ENCODE data around the gene SCAMP4.

SCAMP4 gene

DNA sequence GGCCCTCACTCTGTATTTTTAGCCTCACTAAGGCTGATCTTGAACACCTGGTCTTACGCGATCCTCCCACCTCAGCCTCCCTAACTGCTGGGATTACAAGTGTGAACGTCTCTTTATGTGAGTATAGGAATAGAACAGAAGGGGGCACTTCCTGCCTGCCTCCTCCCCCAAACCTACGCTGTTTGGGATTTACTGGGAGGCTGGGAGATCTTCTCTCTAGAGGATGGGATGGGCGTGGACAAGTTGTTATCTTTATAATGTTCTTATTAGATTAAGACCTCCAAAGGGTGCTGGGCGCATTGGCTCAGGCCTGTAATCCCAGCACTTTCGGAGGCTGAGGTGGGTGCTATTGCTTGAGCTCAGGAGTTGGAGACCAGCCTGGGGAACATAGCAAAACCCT lies 32.9 kb downstream of the SCAMP4 start:
- no peak for DNase-seq (ENCODE audit: low read depth, low spot score)

DNA sequence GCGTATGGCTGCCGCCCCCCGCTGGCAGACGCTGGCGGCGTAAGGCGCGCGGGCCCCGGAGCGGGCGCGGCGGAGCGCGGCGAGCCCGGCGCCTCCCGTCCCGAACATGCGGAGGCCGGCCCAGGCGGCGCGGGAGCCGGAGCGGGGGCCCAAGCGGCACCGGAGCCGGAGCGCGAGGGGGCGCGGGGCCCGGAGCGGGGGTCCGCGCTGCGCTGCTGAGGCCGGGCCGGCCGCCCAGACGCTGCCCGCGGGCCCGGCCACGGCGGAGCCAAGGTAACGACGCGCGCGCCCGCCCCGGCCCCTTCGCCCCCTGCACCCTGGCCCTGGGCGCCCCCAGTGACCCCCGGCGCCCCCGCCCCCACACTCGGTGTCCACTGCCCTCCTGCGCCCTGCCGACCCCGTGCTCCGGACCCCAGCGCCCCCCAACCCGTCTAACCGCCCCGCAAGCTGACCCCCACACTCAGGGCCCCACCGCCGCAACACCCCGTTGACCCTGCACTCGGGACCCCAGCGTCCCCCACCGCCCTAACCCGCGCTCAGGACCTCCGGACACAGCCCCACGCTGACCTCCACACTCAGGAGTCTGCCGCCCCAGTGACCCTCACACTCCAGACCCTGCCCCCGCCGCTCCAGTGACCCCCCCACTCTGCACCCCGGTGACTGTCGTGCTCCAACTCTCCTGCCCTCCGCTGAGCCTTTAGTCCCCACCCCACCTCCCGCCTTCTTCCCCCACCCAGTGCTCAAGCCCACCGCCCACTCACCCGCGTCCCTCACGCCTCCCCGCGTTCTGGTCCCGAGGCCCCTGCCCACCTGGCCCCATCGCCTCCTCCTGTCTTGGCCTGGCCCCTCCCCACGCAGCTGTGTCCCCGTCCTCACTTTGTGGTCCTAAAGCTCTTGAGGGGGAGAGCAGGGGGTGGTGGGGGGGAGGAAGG lies 36.2 kb downstream of the SCAMP4 start, which contains the start of gene CSNK1G2:
TSS of gene CSNK1G2 (plus strand) at position 27 of the 932 bp plus-strand sequence. CDS start 28,601 bp downstream, outside the sequence.
- DNase-seq (ENCODE audit: low read depth, low spot score): no peak

DNA sequence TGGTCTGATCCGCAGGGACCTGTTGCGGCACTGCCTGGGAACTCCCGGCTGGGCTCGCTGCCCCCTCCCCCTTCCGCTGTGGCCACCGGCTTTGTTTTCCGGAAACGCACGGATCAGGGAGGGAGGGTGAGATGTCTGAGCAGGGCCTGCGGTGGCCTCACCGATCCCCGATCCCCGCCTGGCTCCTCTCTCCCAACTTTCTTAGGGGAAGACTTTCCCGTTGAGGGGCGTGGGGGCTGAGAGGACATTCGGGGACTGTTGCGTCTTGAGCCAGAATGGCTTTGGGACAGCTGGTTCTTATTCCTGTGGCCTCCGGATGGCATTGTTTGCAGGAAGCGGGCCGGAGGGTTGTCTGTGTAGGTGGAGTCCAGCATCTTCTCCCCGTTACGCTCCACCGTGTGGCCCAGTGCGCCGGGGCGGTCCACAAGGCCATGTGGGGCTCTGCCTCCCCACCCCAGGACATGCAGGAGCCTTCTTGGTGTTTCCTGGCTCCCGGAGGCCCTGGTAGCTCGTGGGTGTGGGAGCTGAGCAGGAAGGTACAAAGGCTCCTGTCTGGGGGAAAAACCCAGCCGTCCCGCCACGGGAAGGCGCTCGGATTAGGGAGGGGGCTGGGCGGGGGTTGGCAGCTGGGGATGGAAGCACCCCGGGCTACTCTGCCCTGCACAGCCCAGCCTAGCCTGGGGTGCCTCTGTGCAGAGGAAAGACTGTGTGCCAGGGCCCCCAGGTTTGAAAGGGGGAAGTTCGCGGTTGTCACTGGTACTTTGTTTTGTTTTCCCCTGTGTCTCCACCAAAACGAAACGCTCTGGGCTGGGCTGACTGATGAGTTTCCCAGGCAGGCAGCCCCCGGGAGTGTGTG lies 37.1 kb downstream of the SCAMP4 start:
- no peak for DNase-seq (ENCODE audit: low read depth, low spot score)

DNA sequence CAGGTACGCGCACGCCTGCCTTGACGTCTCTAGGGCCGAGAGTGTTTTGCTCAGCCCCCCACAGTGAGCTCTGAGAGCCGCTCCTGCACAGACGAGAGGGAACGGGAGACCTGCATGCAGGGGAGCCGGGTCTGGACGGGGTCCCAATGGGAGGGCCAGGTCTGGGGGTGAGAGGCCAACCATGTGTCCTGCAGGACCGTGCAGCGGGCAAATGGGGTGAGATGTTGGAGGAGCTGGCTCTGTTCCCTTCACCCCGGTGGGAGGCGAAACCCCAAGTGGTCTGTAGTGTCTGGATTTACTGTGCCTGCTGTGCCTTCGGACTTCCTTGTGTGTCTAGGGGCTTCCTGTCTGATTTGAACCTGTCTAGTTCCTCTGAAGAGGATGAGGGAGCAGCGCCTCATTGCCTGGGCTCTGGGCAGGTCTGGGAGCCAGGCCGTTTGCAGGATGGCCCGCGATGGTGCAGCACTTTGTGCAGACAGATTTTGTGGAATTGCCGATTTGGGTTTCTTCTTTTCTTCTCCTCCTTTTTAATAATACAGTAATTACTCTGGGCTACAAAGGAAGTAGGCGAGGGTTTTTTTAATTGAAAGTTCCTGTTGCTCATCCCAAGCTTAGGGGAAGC lies 37.8 kb downstream of the SCAMP4 start:
- no peak for DNase-seq (ENCODE audit: low read depth, low spot score)

DNA sequence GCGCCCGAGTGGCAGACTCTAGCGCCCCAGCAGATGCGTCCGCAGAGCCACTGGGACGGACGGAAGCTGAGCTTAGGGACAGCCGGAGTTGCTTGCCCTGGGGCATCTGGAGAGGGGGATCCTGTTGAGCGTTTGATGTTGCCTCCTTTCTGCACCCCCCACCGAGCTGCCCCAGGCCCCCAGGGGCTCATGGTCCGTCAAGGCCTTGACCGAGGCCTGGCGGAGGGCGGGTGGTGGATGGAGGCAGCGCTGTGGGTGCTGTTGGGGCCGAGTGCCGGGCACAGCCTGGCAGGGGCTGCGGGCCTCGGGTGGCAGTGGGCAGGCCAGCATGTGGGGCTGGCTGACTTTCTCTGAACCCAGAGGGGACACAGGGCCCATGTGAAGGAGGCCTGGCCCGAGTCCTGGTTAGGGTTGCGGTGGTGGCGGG lies 38.5 kb downstream of the SCAMP4 start:
- DNase-seq (ENCODE audit: low read depth, low spot score): no peak

DNA sequence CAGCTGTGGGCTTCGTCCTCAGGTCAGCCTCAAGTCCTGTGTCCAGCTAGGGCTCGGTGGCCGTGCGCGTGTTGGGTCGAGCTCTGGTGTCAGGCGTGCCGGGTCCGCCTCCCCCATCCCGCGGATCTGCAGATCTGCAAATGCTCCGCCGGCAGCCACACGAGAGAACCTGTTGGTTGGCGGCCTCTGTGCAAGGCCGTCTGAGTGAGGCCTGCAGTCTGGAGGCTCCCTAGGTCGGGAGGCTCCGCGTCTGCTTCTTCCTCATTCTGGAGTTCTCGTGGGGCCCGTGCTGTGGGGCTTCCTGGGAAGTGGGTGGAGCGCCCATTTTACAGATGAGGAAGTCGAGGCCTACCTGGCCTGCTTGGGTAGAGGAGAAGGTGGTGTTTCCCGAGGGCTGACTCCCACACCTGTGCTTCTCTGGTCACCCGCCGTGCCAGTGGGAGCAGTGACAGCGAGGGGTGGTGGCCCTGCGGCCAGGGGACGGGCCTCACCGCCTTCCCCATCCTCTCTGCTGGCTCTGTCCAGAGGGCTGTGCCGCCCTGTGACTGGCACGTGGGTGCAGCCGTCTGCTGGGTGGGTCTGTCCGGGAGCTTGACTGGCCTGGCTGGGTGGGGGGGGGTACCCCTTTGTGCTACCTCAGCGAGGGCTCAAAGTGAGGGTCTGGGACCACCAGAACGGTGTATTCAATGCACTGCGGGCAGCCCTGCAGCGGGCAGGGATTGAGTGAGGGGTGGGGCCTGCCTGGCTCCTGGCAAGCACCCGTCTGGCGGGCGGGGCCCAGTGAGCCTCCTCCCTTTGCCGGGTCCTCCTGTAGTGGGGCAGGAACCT lies 39.1 kb downstream of the SCAMP4 start:
- no peak for DNase-seq (ENCODE audit: low read depth, low spot score)

DNA sequence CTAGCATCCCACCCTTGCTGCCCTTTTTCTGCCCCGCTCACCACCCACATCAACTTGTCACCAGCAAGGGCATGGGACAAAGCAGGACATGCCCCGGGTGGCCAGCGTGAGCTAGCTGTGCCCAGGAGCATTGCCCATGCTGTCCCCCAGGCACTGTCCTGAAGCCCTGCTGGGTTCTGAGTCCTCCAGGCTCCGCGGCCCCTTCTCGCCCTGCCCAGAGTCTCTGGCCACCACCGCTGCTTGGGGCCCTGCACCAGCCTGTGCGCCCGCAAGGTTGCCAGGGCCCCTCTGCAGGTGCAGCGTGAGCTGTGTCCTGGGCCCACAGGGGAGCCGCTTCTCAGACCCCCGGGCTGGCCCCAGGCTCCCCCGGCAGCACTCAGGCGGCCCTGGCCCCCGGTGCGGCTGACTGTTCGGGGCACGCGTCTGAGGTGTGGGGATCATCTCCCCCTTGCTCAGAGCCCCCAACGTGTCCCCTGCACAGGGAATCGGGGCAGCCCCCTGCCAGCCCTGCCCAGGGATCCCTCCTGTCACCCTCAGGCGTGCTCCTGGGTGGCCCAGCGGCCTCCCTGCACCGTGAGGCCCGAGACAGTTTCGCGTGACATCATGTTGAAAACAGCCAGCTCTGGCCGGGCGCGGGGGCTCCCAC lies 39.8 kb downstream of the SCAMP4 start:
- no peak for DNase-seq (ENCODE audit: low read depth, low spot score)

DNA sequence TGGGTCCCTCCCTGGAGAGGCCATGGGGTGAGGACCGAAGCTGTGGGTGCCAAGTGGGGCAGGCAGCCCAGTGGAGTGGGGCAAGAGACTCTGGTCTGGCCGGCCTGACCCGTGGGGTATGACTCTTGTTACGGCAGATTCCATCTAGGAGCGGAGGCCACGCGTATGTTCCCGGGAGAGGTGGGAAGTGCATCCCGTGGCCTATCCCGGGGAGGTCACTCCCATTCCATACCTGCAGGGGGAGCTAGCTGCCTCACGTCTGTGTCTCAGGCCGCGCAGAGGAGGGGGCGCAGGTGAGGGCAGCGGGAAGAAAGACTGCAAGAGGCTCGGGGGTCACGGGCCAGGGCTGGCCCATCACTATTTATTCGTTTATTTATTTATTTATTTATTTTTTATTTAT lies 40.7 kb downstream of the SCAMP4 start:
- no peak for DNase-seq (ENCODE audit: low read depth, low spot score)

DNA sequence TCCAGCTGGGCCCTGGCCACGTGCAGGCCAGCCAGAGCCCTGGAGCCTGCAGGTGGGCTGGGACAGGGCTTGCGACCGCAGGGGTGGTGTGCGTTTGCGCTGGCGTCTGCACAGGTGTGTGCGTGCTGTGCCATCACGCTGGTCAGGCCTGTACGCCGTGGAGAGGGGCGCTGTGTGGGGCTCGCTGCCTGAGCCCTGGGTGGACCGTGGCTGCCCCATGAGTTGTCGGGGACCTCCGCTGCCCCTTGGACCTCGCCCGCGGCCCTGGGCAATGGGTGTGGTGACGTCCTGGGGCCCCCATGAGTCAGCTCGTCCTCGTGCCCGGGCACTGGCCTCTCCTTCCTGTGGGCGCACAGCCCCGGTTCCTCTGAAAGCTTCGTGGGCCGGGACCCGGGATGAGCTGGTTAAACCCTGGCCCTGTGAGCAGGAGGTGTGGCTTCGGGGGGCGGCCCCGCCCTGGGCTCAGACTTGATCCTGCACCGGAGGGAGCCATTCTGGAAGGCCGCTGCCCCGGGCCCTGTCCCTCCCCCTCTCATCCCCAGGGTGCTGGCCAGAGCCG lies 42.5 kb downstream of the SCAMP4 start:
- DNase-seq (ENCODE audit: low read depth, low spot score): no peak

DNA sequence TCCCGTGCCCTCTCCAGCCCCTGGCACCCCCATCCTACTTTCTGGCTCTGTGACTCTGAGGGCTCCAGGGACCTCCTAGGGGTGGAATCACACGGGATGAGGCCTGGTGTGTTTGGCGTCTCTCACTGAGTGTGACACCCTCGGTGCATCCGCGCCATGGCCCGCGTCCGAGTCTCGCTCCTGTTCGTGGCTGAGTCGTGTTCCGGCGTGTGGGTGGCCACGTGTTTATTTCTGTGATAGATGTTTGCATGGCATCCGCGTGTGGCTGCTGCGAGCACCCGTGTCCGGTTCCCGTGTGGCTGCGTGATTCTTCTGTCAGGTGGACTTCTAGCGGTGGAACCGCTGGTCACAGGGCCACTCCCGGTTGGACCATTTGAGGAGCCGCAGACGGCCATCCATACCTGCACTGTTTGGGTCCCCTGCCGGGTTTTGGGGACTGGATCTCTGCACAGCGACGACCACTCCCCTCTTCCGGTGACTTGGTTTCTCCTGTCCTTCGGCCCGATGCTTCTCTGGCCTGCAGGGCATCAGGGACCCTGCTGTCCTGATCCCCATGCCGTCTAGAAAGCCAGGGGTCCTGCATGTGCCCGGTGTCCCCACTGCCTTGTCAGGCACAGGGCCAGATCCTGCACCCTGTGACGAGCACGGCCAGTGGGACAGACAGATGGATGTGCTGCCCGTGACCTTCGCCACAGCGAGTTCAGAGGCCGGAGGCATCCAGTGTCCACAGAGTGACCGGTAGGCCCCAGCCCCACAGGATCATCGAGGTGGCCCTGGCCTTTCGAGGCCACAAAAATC lies 44.3 kb downstream of the SCAMP4 start:
- no peak for DNase-seq (ENCODE audit: low read depth, low spot score)

DNA sequence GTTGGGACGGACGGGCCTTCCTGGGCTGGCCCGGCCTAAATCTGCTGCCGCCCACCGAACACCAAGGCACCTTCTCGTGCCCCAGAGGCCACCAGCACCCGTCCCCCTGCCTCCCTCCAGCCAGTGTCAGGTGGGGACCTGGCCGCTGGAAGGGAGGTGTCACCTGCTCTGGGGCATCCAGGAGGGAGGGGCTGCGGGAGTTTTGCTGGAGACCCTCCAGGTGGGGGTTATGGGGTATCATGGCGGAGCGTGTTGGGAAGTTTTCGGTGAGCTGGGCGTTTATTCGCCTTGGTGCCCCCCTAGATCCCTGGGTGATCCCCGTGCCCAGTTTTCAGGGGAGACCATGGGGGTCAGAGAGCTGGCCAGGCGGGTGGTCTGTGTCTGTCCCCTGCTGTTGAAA lies 45.4 kb downstream of the SCAMP4 start:
- DNase-seq (ENCODE audit: low read depth, low spot score): no peak

DNA sequence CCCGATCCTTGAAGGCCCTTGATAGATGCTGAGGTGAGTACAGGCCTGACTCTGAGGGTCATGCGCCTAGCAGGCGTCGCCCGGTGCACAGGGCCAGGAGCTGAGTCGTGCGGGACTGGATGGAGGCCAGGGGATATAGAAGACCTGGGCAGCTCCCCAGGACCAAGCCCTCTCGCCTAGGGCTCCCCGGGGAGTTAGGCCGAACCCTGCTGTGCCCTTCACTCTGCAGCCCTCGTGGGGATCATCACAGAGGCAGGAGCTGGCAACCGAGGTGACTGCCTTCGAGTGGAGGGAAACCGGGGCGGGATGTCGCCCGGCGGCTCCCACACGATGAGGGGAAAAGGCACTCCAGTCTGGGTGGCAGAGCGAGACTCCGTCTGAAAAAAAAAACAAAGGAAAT lies 47.4 kb downstream of the SCAMP4 start:
- DNase-seq (ENCODE audit: low read depth, low spot score): no peak

DNA sequence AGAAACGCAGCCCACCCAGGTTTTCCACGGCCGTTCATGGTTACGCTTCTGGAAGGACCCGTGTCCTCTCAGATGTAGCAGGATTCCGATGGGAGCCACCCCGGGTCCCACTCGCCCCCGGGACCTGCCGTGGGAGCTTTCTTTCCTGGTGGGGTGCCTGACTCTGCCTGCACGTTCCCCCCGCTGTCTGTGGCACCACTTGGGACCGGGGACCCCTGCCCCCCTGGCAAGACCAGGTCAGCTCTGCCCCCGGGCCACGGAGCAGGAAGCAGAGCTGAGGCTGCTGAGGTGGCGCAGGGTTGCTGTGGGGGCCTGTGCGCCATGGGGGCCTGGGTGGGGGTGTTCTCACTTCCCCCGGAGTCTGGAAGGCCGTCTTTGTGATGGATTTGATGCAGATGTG lies 47.8 kb downstream of the SCAMP4 start:
- no peak for DNase-seq (ENCODE audit: low read depth, low spot score)

DNA sequence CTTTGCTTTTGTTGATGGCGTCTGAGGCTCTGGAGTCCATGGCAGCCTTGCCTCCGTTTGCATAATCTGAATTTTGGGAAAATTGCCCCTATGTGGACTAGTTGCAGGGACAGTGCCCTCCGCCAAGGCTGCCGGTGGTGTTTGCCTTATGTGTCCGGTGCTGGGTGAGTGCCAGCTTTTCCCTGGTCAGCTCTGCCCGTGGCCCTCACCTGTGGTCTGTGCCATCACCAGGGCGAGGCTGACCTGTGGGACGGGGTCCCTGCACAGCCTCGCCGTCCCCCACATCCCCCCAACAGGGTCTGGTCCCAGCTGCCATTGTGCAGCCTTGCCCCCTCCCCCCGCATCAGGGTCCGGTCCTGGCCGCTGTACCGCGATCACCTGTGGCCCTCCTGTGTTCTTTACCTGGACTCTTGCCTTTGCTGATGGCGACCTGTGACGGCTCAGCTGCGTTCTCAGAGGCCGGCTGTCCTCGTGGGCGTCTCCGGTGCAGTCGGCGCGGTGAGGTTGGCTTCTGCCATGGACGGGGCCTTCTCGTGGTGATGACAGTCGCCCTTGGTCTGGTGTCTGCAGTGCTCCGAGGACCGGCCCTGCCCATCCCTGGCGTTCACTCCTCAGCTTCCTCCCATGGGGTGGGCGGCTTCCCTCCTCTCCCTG lies 48.4 kb downstream of the SCAMP4 start:
- no peak for DNase-seq (ENCODE audit: low read depth, low spot score)

DNA sequence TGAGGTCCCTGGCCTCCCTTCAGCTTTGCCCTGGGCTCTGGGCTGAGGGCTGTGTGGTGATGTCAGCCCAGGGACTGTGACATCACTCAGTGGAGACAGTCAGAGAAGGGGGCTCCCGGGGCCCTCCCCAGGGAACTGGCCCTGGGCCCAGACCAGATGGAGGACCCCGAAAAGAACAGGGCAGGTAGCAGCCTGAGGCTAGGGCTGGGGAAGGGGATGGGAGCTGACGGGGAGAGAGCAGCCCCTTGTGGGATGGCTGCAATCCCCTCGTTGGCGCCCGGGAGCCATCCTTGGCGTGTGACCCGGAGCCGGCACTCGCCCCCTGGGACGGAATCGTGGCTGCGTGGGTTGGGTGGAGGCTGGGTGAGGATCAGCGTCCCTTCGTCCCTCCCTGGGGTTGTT lies 49.3 kb downstream of the SCAMP4 start:
- no peak for DNase-seq (ENCODE audit: low read depth, low spot score)

DNA sequence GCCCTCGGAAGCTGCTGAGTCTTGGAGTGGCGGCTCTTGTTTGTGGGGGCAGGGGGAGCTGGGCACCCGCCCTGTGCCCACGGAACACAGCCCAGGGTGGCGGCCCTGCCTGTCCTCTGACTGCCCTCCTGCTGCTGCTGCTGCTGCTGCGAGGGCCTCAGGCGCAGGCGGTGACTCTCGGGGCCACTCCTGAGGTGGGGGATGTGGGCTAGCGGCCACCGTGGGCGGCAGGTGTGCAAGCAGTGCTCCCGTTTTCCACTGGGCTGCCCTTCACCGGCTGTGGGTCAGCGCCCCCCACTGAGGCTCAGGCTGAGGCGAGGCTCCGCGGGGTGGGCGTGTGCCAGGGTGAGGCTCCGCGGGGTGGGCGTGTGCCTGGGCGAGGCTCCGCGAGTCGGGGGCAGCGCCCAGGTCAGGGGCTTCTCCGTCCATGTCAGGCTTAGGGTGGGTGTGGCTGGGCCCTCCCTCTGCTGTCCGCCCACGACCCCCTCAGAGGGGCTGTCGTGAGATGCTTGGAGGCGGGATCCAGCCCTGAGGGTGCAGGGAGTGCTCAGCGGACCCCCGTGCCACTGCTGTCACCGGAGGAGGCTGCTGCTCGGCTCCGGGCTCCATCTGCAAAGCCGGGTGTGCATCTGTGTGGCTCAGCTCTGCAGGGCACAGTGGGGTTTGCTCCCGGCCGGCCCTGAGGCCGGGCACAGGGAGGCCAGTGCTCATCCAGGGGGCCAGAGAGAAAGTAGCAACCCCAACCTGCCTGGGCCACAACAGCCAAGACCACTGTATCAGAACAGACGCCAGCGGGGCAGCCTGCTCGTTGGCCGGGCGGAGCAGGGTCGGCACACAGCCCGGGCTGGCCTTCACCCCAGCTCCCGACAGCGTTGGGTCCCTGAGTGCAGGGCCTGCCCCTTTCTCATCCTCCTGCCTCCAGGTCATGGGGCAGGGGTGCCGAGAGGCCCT lies 50.2 kb downstream of the SCAMP4 start:
- no peak for DNase-seq (ENCODE audit: low read depth, low spot score)

DNA sequence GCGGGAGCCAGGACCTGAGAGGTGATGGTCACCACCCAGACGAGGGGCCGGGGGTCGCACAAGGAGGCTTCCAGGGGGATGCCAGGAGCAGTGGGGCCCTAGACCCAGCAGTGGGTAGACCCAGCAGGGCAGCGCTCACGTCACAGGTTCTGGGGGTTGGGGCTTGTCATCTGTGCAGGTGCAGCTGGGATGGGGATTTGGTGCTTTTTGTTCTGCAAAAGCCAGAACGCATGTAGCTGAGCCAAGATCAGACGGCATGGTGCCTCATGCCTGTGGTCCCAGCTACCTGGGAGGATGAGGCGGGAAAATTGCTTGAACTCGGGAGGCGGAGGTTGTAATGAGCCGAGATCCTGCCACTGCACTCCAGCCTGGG lies 50.9 kb downstream of the SCAMP4 start:
- DNase-seq (ENCODE audit: low read depth, low spot score): no peak

Measured in brain pericyte (primary cell).